ENCODE data around the gene ZDHHC7. TPM values are rescaled to one million over a fixed set of nuclear protein-coding genes. Genes with fewer than 3 reads are reported as not detected.

The ZDHHC7 gene
- total RNA-seq, 1 experiment from 2014 or later = 46.2 TPM

GRCh38 chr16:84976644-84977400 is 34.5 kb downstream of the ZDHHC7 start:
- in situ Hi-C loops (cut with HindIII; ENCODE audit: low sequenced_read_pairs) = loop anchor here (5.0 to 10.0 kb wide), 2 partner anchors 50 to 232 kb away; no protein-coding TSS in a partner anchor

GRCh38 chr16:84975522-84975921 is 35.8 kb downstream of the ZDHHC7 start:
- in situ Hi-C loops (cut with HindIII; ENCODE audit: low sequenced_read_pairs) = loop anchor here (5.0 to 10.0 kb wide), 2 partner anchors 48 to 231 kb away; no protein-coding TSS in a partner anchor
- DNase-seq (ENCODE audit: low spot score) = no peak

More at GRCh38 chr16:84976644-84977400, 34.5 kb downstream of the ZDHHC7 start:
- DNase-seq (ENCODE audit: low spot score) = no peak

- in situ Hi-C loops (cut with HindIII; ENCODE audit: low sequenced_read_pairs) = loop anchor here (5.0 to 10.0 kb wide), 2 partner anchors 48 to 230 kb away; no protein-coding TSS in a partner anchor
- DNase-seq (ENCODE audit: low spot score) = no peak
Measured at GRCh38 chr16:84975066-84975465, 36.3 kb downstream of the ZDHHC7 start.

GRCh38 chr16:84973776-84974523 is 37.4 kb downstream of the ZDHHC7 start:
- in situ Hi-C loops (cut with HindIII; ENCODE audit: low sequenced_read_pairs) = loop anchor here (10.0 kb wide), 1 partner anchor 229 kb away; no protein-coding TSS in a partner anchor

GRCh38 chr16:84973236-84973635 is 38.1 kb downstream of the ZDHHC7 start:
- no peak for DNase-seq (ENCODE audit: low spot score)
- in situ Hi-C loops (cut with HindIII; ENCODE audit: low sequenced_read_pairs) = loop anchor here (10.0 kb wide), 1 partner anchor 228 kb away; no protein-coding TSS in a partner anchor

More at GRCh38 chr16:84973776-84974523, 37.4 kb downstream of the ZDHHC7 start:
- DNase-seq (ENCODE audit: low spot score) = peak; percentile 75

GRCh38 chr16:84970447-84971127 is 40.7 kb downstream of the ZDHHC7 start:
- in situ Hi-C loops (cut with HindIII; ENCODE audit: low sequenced_read_pairs) = loop anchor here (10.0 kb wide), 1 partner anchor 226 kb away; no protein-coding TSS in a partner anchor

GRCh38 chr16:84967828-84968227 is 43.5 kb downstream of the ZDHHC7 start:
- in situ Hi-C loops (cut with HindIII; ENCODE audit: low sequenced_read_pairs) = no loop called here
- DNase-seq (ENCODE audit: low spot score) = no peak

More at GRCh38 chr16:84970447-84971127, 40.7 kb downstream of the ZDHHC7 start:
- DNase-seq (ENCODE audit: low spot score) = peak; percentile 84

GRCh38 chr16:84965428-84966415 is 45.6 kb downstream of the ZDHHC7 start:
- DNase-seq (ENCODE audit: low spot score) = no peak
- in situ Hi-C loops (cut with HindIII; ENCODE audit: low sequenced_read_pairs) = no loop called here

GRCh38 chr16:84964386-84965128 is 46.8 kb downstream of the ZDHHC7 start:
- no peak for DNase-seq (ENCODE audit: low spot score)
- in situ Hi-C loops (cut with HindIII; ENCODE audit: low sequenced_read_pairs) = no loop called here

- DNase-seq (ENCODE audit: low spot score) = no peak
- in situ Hi-C loops (cut with HindIII; ENCODE audit: low sequenced_read_pairs) = no loop called here
Measured at GRCh38 chr16:84963066-84963465, 48.3 kb downstream of the ZDHHC7 start.

- in situ Hi-C loops (cut with HindIII; ENCODE audit: low sequenced_read_pairs) = no loop called here
- no peak for DNase-seq (ENCODE audit: low spot score)
Measured at GRCh38 chr16:84960942-84961341, 50.4 kb downstream of the ZDHHC7 start.

- in situ Hi-C loops (cut with HindIII; ENCODE audit: low sequenced_read_pairs) = no loop called here
Measured at GRCh38 chr16:84959784-84960417, 51.4 kb downstream of the ZDHHC7 start.

GRCh38 chr16:84959045-84959576 is 52.2 kb downstream of the ZDHHC7 start:
- in situ Hi-C loops (cut with HindIII; ENCODE audit: low sequenced_read_pairs) = no loop called here
- no peak for DNase-seq (ENCODE audit: low spot score)

More at GRCh38 chr16:84959784-84960417, 51.4 kb downstream of the ZDHHC7 start:
- no peak for DNase-seq (ENCODE audit: low spot score)

GRCh38 chr16:84957792-84958191 is 53.5 kb downstream of the ZDHHC7 start:
- in situ Hi-C loops (cut with HindIII; ENCODE audit: low sequenced_read_pairs) = no loop called here
- DNase-seq (ENCODE audit: low spot score) = no peak

GRCh38 chr16:84957192-84957591 is 54.1 kb downstream of the ZDHHC7 start:
- no peak for DNase-seq (ENCODE audit: low spot score)
- in situ Hi-C loops (cut with HindIII; ENCODE audit: low sequenced_read_pairs) = no loop called here

GRCh38 chr16:84955427-84955826 is 55.9 kb downstream of the ZDHHC7 start:
- in situ Hi-C loops (cut with HindIII; ENCODE audit: low sequenced_read_pairs) = no loop called here
- no peak for DNase-seq (ENCODE audit: low spot score)

All from G401 (cell line).